RWPE2 (cell line): ENCODE data around the gene RGS16.
A peak's percentile ranks its signal among the peaks of the same experiment; 100 is the strongest.

Experiments
- ATAC-seq: fragments of 200-7000 bp; cut with Tn5 transposase; 3 replicates; pipeline ENCODE4 v1.9.1; 2021; ENCODE audit warnings: low read depth
- DNase-seq: peaks from one replicate; pipeline ENCODE4 v3.0.0-alpha.2; 2020; ENCODE audit warnings: low spot score
- H3K27ac ChIP-seq: fragments of 450-650 bp; 2 replicates; pipeline ENCODE4 v1.5.1; 2017; ENCODE audit warnings: mild to moderate bottlenecking; ENCODE audit not compliant: poor library complexity, severe bottlenecking
- H3K27me3 ChIP-seq: fragments of 250-450 bp; sonication (Bioruptor Pico); 2 replicates; pipeline ENCODE4 v1.5.1; 2021; ENCODE audit warnings: mild to moderate bottlenecking, moderate library complexity; ENCODE audit not compliant: insufficient read depth, poor library complexity, severe bottlenecking
- H3K36me3 ChIP-seq: fragments of 250-450 bp; sonication (Bioruptor Pico); 2 replicates; pipeline ENCODE4 v1.5.1; 2020; ENCODE audit warnings: low read depth, mild to moderate bottlenecking, moderate library complexity
- H3K4me1 ChIP-seq: fragments of 250-450 bp; sonication (Bioruptor Pico); 2 replicates; pipeline ENCODE4 v1.5.1; 2021; ENCODE audit warnings: mild to moderate bottlenecking, moderate library complexity; ENCODE audit not compliant: insufficient read depth, poor library complexity, severe bottlenecking
- H3K4me3 ChIP-seq: fragments of 250-450 bp; sonication (Bioruptor Pico); 2 replicates; pipeline ENCODE4 v1.5.1; 2021; ENCODE audit warnings: mild to moderate bottlenecking, moderate library complexity; ENCODE audit not compliant: severe bottlenecking
- H3K9me3 ChIP-seq: fragments of 250-450 bp; sonication (Bioruptor Pico); 2 replicates; pipeline ENCODE4 v1.5.1; 2021; ENCODE audit warnings: mild to moderate bottlenecking, moderate library complexity; ENCODE audit not compliant: severe bottlenecking
- CTCF ChIP-seq: fragments of 450-650 bp; IDR thresholded peaks from one replicate; pipeline ENCODE4 v1.5.1; 2017; ENCODE audit warnings: mild to moderate bottlenecking, moderate library complexity; ENCODE audit not compliant: poor library complexity, severe bottlenecking

The RGS16 gene

GRCh38 chr1:182603646-182604174 is 479 bp downstream of the RGS16 start:
- ATAC-seq: no peak; the same call in 1 of the 3 replicates
- no peaks in the 10 kb centered on the region for H3K9me3 ChIP-seq
- H3K27ac ChIP-seq: no peak overlapping the region
- TF ChIP-seq CTCF: peak; percentile 2
- no peaks in the 10 kb centered on the region for H3K27me3 ChIP-seq
- DNase-seq: no peak
- no peaks in the 10 kb centered on the region for H3K36me3 ChIP-seq
- H3K4me1 ChIP-seq: no peaks in the 10 kb centered on the region
- peak overlapping the region; percentile 23 for H3K4me3 ChIP-seq

- Histone ChIP-seq H3K27ac (no peak overlapping the region), H3K36me3 (no peaks in the 10 kb centered on the region), H3K4me3 (no peak overlapping the region), H3K9me3 (no peaks in the 10 kb centered on the region), H3K27me3 (no peaks in the 10 kb centered on the region), H3K4me1 (no peaks in the 10 kb centered on the region)
- no peak for TF ChIP-seq CTCF
- ATAC-seq (no peak), DNase-seq (no peak)
Observed at GRCh38 chr1:182602935-182603645, 1.1 kb downstream of the RGS16 start.

- H3K36me3 ChIP-seq: no peaks in the 10 kb centered on the region
- H3K4me1 ChIP-seq: no peaks in the 10 kb centered on the region
- TF ChIP-seq CTCF: no peak
- ATAC-seq (no peak), DNase-seq (no peak)
- H3K27ac ChIP-seq: no peak overlapping the region
- H3K27me3 ChIP-seq: no peaks in the 10 kb centered on the region
- no peak overlapping the region for H3K4me3 ChIP-seq
- no peaks in the 10 kb centered on the region for H3K9me3 ChIP-seq
Observed at GRCh38 chr1:182601913-182602312, 2.3 kb downstream of the RGS16 start.

GRCh38 chr1:182601416-182601786 is 2.8 kb downstream of the RGS16 start:
- H3K4me3 ChIP-seq: no peak overlapping the region
- no peak for DNase-seq
- H3K27ac ChIP-seq: no peak overlapping the region
- peak; percentile 79 for TF ChIP-seq CTCF
- no peak for ATAC-seq
- H3K9me3 ChIP-seq: no peaks in the 10 kb centered on the region
- H3K27me3 ChIP-seq: no peaks in the 10 kb centered on the region
- no peaks in the 10 kb centered on the region for H3K36me3 ChIP-seq
- H3K4me1 ChIP-seq: no peaks in the 10 kb centered on the region

GRCh38 chr1:182600745-182601415 is 3.3 kb downstream of the RGS16 start:
- H3K27ac ChIP-seq: no peak overlapping the region
- ATAC-seq (no peak), DNase-seq (no peak)
- H3K36me3 ChIP-seq: no peaks in the 10 kb centered on the region
- no peak overlapping the region for H3K4me3 ChIP-seq
- no peak for TF ChIP-seq CTCF
- H3K4me1 ChIP-seq: no peaks in the 10 kb centered on the region
- H3K9me3 ChIP-seq: no peaks in the 10 kb centered on the region
- H3K27me3 ChIP-seq: no peaks in the 10 kb centered on the region
